GM21360 (cell line): ENCODE measurements around the gene RGS3.

Experiments used
- ATAC-seq: cut with Tn5 transposase; IDR thresholded peaks from one replicate; pipeline ENCODE4 v1.9.1; 2021; ENCODE audit warnings: mild to moderate bottlenecking, moderate library complexity; ENCODE audit not compliant: unreplicated experiment

The RGS3 gene

DNA sequence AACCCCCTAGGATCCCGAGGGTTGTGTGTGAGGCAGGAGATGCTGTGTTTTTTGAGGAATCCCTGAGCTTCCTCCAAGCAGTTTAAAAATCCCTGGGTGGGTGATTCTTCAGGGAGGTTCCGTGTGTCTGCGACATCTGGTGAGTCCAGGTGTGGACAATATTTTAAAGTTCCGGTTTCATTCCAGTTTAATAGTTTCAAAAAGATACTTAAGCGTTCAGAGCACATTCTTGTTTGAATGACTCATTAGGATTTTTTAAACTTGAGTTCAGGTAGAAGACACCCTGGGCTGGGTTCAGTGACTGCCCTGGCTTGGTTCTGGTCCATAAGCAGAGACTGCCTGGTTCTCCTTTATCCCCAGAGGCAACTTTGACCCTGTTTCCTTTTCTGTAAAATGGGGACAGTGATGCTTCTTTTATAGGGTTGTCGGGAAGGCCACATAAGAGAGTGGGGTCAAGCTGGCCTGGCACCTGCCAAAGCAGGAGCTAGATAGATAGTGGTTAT lies 119.2 kb downstream of the RGS3 start:
- ATAC-seq, result no peak

DNA sequence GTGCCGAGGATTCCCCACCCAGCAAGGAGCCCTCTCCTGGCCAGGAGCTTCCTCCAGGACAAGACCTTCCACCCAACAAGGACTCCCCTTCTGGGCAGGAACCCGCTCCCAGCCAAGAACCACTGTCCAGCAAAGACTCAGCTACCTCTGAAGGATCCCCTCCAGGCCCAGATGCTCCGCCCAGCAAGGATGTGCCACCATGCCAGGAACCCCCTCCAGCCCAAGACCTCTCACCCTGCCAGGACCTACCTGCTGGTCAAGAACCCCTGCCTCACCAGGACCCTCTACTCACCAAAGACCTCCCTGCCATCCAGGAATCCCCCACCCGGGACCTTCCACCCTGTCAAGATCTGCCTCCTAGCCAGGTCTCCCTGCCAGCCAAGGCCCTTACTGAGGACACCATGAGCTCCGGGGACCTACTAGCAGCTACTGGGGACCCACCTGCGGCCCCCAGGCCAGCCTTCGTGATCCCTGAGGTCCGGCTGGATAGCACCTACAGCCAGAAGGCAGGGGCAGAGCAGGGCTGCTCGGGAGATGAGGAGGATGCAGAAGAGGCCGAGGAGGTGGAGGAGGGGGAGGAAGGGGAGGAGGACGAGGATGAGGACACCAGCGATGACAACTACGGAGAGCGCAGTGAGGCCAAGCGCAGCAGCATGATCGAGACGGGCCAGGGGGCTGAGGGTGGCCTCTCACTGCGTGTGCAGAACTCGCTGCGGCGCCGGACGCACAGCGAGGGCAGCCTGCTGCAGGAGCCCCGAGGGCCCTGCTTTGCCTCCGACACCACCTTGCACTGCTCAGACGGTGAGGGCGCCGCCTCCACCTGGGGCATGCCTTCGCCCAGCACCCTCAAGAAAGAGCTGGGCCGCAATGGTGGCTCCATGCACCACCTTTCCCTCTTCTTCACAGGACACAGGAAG lies 120.2 kb downstream of the RGS3 start:
- no peak for ATAC-seq

DNA sequence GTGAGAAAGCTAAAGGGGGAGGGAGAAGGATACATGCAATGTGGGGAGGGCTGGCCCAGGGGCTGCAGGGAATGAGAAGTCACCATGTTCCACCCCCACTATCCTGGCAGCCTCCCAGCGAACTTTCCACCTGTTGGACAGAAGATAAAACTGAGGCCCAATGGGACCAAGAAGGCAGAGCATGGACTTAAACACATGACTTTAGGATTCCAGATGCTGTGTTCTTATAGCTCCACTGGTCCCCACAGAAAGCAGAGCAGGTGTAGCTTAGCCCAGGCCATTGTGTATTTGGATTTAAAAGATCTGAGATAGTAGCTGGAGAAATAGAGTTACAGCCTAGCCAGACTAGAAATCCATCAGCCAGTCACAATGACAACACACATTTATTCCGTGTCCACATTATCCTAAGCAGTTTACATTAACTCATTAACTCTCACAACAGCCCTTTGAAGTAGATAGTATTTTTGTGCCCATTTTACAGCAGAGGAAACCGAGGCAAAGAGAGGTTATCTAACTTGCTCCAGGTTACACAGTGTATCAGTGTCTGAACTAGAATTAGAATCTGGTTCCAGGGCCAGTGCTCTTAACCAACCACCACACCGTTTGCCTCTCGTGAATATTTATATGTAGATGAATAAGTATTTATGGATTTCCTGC lies 121.0 kb downstream of the RGS3 start:
- ATAC-seq, result no peak

- ATAC-seq, result no peak
Measured at GRCh38 chr9:113585085-113585442, 121.5 kb downstream of the RGS3 start.

GRCh38 chr9:113585555-113585954 lies 122.0 kb downstream of the RGS3 start:
- no peak for ATAC-seq

DNA sequence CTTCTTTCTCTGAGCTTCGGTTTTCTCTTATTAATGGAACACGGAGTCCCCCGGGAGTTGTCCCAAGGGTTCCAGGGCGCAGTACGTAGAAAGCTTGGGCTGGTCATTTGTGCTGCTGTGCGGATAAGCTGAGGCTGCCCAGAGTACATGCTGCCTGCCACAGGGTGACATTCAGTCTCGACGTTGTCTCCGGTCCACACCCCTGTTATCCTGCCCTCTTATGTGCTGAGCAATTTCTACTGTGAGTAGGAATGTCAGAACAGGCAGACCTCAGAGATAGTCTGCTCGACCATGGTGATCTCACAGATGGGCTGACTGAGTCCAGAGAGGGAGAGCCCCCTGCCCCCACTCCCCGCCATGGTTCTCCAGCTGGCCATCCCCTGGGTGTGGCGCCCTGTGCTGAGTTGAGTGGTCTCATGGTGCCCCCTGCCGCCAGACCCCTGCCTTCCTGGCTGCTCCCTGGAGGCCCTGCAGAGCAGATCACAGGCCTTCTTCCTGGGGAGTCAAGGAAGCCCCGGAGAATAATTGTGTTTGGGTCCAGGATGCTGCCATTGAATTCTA lies 124.0 kb downstream of the RGS3 start:
- no peak for ATAC-seq

- ATAC-seq, result no peak
Measured at GRCh38 chr9:113588242-113588810, 124.8 kb downstream of the RGS3 start.

DNA sequence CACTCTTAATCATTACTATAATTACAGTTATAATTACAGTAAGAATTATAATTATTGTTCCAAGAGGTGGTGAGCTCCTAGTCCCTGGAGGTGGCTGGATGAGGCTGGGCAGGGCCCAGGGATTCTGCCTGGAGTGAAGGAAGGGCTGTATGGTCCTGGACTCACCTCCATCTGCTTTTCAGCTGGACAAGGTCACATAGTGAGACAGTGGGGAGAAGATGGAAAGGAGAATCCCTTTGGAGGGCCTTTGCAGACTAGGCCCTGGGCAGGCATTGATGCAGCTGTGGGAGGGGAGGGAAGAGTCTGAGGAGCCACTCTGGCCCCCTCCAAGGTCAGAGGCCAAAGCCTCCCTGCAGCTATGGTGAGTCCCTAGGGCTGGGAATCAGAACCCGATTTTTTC lies 125.4 kb downstream of the RGS3 start:
- no peak for ATAC-seq

GRCh38 chr9:113589407-113589806 lies 125.9 kb downstream of the RGS3 start:
- no peak for ATAC-seq

DNA sequence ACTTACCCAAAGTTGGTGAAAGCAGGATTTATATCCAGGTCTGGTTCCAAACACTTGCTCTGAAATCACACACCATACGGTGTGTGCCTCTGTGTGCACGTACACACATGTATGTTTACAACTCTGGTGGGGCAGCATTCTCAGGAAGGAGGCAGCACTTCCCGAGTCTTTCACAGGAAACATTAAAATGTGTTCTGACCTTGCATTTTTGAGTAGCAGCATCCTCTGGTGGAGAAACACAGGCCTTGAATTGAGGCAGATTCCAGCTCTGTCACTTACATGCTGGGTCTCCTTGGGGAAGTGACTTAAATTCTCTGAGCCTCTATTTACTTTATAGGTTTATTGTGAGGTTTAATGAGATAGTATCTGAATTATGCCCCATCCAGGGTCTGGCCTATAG lies 126.4 kb downstream of the RGS3 start:
- ATAC-seq, result no peak

GRCh38 chr9:113590389-113590788 lies 126.9 kb downstream of the RGS3 start:
- ATAC-seq, result no peak

- no peak for ATAC-seq
Measured at GRCh38 chr9:113590991-113591898, 127.7 kb downstream of the RGS3 start.

GRCh38 chr9:113591899-113592625 lies 128.5 kb downstream of the RGS3 start:
- ATAC-seq, result no peak

GRCh38 chr9:113592876-113593575 lies 129.5 kb downstream of the RGS3 start:
- ATAC-seq, result no peak

DNA sequence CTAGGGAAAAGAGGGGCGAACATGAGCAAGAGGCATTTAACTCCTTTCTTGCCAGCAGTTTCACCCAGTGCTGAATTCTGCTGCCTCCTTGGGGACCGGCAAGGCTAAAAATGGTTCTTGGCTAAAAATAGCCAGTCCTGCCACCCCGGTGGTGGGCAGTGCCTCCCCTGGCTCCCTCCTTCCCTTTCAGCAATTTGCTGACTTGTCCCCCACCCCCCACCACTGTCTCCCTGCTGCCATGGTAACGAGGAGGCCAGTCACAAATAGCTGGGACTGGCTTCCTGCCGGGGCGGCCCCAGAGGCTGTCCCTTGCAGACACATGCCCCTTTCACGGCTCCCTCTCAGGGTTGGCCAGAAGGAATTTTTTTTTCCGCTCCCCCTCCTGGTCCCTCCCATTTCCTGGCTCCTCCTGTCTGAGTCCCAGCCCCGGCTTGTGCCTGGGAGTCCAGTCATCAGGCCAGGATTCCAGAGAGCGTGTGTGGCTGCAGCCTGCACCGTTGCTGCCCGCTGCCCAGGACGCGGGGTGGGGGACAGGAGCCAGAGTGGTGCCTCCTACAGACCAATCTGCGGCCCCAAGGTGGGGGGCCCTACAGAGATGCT lies 130.3 kb downstream of the RGS3 start:
- ATAC-seq, result peak; percentile 70

GRCh38 chr9:113594484-113595299 lies 131.2 kb downstream of the RGS3 start:
- ATAC-seq, result no peak

DNA sequence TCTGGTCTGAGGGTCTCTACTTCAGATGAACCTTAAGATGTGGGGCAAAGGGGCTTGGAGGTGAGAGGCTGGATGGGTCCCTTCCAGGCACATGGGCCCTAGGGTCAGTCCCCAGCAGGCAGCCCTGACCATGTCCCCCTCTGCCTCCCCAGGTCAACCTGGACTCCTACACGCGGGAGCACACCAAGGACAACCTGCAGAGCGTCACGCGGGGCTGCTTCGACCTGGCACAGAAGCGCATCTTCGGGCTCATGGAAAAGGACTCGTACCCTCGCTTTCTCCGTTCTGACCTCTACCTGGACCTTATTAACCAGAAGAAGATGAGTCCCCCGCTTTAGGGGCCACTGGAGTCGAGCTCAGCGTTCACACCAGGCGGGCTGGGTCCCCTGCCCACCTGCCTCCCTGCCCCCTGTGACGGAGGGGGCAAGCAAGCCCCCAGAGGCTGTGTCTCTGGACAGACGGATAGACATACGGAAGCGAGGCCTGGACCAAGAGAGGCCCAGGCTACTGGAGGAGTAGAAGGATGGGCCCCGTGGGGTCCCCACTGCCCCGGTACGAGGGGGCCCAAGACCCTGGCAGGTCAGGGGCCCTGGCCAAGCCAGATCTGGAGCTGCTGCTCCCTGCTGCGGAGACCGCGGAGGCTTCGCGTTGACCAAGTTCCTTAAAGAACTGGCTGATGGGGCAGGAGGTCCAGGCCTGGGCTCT lies 133.2 kb downstream of the RGS3 start:
- no peak for ATAC-seq
